22Rv1 (cell line): ENCODE data around the gene DSEL.

Experiments
- H3K27ac ChIP-seq: fragments of 450-650 bp; 2 replicates; pipeline ENCODE4 v1.5.1; 2017
- CTCF ChIP-seq: fragments of 450-650 bp; IDR thresholded peaks from 2 replicates; pipeline ENCODE4 v1.5.1; 2017; ENCODE audit warnings: mild to moderate bottlenecking
- ZFX ChIP-seq: fragments of 450-650 bp; IDR thresholded peaks from 2 replicates; pipeline ENCODE4 v1.6.1; 2017; ENCODE audit warnings: antibody characterized with exemption, borderline replicate concordance

The DSEL gene

GRCh38 chr18:67496469-67496868 lies 20.1 kb downstream of the DSEL start:
- TF ChIP-seq CTCF (no peak), ZFX (no peak)
- no peak overlapping the region for H3K27ac ChIP-seq

- no peak overlapping the region for H3K27ac ChIP-seq
- TF ChIP-seq CTCF (no peak), ZFX (no peak)
Measured at GRCh38 chr18:67486534-67486933, 30.0 kb downstream of the DSEL start.

- H3K27ac ChIP-seq, result no peak overlapping the region
- TF ChIP-seq ZFX (no peak), CTCF (no peak)
Measured at GRCh38 chr18:67485655-67486054, 30.9 kb downstream of the DSEL start.

GRCh38 chr18:67484458-67484857 lies 32.1 kb downstream of the DSEL start:
- no peak overlapping the region for H3K27ac ChIP-seq
- no peak for TF ChIP-seq CTCF

- no peak for TF ChIP-seq ZFX
- no peak for TF ChIP-seq CTCF
- H3K27ac ChIP-seq, result no peak overlapping the region
Measured at GRCh38 chr18:67483952-67484351, 32.6 kb downstream of the DSEL start.

- H3K27ac ChIP-seq, result no peak overlapping the region
- no peak for TF ChIP-seq CTCF
- TF ChIP-seq ZFX, result no peak
Measured at GRCh38 chr18:67483237-67483636, 33.3 kb downstream of the DSEL start.

- H3K27ac ChIP-seq, result no peak overlapping the region
- TF ChIP-seq ZFX (no peak), CTCF (no peak)
Measured at GRCh38 chr18:67478249-67478648, 38.3 kb downstream of the DSEL start.
